ENCODE results near the gene ARMS2.

DNA sequence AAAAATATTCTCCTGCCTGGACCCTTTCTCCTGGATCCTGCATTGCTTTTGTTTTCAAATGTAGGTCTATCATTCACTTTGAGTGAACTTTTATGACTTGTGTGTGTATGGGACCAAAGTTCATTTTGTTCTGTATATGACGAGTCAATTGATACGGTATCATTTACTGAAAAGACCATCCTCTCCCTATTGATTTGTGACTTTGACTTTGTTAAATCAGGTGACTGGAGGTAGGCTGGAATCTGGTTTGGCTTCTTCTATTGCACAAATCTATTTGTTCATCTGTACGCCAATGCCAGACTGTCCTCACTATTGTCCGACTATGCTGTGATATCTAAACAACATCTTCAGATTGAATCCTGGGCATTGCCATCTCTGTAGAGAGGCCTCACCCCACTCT, 5.3 kb upstream of the ARMS2 start:
- TF ChIP-seq, protein P1, sequence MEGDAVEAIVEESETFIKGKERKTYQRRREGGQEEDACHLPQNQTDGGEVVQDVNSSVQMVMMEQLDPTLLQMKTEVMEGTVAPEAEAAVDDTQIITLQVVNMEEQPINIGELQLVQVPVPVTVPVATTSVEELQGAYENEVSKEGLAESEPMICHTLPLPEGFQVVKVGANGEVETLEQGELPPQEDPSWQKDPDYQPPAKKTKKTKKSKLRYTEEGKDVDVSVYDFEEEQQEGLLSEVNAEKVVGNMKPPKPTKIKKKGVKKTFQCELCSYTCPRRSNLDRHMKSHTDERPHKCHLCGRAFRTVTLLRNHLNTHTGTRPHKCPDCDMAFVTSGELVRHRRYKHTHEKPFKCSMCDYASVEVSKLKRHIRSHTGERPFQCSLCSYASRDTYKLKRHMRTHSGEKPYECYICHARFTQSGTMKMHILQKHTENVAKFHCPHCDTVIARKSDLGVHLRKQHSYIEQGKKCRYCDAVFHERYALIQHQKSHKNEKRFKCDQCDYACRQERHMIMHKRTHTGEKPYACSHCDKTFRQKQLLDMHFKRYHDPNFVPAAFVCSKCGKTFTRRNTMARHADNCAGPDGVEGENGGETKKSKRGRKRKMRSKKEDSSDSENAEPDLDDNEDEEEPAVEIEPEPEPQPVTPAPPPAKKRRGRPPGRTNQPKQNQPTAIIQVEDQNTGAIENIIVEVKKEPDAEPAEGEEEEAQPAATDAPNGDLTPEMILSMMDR (IDR thresholded peaks at IDR 0.05): no peak
- no peak for TF ChIP-seq EZH2 (IDR thresholded peaks at IDR 0.05)
